Umbilical cord (tissue), 2 donors: Measurements from ENCODE around the gene PLOD3. TPM values are rescaled to one million over a fixed set of nuclear protein-coding genes. Genes with fewer than 3 reads are reported as not detected.
A peak's percentile ranks its signal among the peaks of the same experiment; 100 is the strongest.
"Not testable (repeated sequence)": the region's sequence is repeated elsewhere in the genome, so short reads cannot be mapped to it uniquely, and the experiment has no call there.

ENCODE experiments used
- DNase-seq: peaks from one replicate; pipeline ENCODE4 v3.0.0-alpha.2; 2015; ENCODE audit warnings: low spot score
- total RNA-seq: library from RNA; depleted of rRNA; stranded (reverse); fragments of >200 nt; gene quantifications from one replicate; pipeline ENCODE4 v1.2.3, GENCODE V29; 2014; ENCODE audit warnings: low replicate concordance; ENCODE audit not compliant: insufficient read depth

Gene PLOD3, protein sequence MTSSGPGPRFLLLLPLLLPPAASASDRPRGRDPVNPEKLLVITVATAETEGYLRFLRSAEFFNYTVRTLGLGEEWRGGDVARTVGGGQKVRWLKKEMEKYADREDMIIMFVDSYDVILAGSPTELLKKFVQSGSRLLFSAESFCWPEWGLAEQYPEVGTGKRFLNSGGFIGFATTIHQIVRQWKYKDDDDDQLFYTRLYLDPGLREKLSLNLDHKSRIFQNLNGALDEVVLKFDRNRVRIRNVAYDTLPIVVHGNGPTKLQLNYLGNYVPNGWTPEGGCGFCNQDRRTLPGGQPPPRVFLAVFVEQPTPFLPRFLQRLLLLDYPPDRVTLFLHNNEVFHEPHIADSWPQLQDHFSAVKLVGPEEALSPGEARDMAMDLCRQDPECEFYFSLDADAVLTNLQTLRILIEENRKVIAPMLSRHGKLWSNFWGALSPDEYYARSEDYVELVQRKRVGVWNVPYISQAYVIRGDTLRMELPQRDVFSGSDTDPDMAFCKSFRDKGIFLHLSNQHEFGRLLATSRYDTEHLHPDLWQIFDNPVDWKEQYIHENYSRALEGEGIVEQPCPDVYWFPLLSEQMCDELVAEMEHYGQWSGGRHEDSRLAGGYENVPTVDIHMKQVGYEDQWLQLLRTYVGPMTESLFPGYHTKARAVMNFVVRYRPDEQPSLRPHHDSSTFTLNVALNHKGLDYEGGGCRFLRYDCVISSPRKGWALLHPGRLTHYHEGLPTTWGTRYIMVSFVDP
- 32.7 TPM for total RNA-seq

DNA sequence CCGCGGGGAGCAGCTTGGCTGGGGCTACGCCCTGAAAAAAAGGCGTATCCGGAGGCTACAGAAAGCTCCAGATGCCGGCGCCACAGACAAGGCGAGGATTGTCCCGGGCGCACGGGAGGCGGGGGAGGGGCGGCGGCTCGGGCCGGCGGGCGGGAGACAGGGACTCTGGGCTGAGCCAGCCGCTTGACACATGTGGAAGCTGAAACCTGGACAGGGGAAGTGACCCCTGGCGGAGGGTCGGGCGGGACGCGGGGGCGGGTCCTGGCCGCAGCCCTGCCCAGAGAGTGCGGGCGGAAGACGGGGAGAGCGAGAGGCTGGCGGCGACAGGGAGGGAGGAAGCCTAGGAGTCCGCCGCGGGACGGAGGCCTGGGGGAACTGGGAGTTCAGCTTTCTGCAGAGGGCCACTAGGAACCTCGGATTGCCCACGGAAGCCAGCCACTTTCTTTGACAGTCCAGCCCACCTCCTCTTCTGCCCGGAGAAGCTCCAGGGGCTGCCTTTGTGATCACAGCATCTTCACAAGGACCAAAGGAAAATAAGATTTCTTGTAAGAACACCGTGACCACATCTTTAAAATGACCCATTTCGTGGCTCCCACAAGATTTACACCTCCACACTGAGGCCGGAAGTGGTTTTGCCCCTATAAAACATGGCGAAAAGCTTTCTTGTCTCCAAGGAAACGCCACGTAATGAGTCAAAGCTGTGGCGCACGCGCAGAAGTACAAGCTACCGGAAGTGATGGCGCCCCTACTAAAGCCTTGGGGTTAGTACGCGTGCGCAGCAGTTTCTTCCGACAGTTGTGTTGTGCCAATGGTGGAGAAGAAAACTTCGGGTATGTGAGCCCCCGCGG, at the start of gene PLOD3, which contains the start of gene ZNHIT1:
Gene PLOD3 (minus strand): TSS at position 194 of the 848 bp plus-strand sequence. CDS start 307 bp downstream, outside the sequence.
Gene ZNHIT1 (plus strand): TSS at position 778 of the 848 bp plus-strand sequence. CDS start 31 bp downstream, at position 809.
- DNase-seq = peak; percentile 99

DNA sequence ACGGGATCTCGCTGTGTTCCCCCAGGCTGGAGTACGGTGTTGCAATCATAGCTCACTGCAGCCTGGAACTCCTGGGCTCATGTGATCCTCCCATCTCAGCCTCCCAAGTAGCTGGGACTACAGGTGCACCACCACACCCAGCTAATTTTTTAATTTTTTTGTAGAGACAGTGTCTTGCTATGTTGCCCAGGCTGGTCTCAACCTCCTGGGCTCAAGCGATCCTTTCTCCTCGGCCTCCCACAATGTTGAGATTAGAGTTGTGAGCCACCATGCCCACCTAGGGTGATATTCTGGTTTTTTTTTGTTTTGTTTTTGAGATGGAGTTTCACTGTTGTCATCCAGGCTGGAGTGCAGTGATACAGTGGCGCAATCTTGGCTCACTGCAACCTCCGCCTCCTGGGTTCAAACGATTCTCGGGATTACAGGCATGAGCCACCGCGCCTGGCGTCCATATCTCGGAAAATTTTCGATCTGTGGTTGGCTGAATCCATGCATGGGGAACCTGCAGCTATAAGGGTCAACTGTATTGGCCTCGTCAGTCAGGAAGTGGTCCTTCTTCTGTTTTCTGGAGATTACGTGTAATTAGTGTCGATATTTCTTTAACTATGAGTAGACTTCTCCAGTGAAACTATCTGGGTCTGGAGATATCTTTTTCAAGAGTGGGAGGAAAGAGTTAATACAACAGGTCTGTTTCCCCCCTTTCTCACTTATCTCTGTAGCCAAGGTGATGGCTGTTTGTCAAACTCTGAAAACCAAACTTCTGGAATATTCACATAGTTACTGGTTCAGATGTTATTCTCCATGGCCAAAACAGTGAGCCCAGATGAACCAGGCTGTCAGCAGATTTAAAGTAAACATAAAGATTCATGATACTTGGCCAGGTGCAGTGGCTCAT, 48.5 kb upstream of the PLOD3 start:
- no peak for DNase-seq

DNA sequence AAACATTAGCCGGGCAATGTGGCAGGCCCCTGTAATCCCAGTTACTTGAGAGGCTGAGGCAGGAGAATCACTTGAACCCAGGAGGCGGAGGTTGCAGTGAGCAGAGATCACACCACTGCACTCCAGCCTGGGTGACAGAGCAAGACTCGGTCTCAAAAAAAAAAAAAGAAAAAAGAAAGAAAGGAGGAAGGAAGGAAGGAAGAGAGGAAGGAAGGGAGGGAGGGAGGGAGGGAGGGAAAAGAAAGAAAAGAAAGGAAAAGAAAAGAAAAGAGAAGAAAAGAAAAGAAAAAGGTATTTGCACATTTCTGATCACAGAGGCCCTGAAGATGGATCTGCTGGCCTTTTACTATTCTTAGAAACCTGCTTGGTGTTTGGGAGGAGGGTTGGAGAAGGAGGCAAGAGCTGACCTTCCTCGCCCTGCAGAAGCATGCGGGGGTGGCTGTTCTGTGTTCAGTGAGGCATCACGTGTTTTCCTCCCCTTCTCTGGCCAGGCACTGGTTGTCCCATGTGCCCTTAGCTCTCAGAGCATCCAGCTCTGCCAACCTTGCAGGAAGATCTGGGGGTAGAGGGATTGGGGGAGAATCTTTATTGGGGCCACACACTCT, 46.8 kb upstream of the PLOD3 start:
- DNase-seq = not testable (repeated sequence)

DNA sequence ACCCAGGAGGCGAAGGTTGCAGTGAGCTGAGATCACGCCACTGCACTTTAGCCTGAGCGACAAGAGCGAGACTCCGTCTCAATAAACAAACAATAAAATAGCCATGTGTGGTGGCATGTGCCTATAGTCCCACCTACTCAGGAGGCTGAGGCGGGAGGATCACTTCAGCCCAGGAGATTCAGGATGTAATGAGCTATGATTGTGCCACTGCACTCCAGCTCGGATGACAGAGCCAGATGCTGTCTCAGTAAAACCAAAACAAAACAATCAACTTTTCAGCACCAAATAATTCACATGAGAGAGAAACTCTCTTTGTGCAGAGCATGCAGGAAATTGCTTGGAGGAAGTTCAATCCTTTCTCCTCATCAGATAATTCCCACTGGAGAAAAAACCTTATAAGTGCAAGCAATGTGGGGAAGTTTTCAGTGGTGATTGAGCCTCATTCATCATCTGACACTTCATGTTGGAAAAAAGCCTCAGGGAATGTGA, 40.9 kb upstream of the PLOD3 start:
- no peak for DNase-seq

DNA sequence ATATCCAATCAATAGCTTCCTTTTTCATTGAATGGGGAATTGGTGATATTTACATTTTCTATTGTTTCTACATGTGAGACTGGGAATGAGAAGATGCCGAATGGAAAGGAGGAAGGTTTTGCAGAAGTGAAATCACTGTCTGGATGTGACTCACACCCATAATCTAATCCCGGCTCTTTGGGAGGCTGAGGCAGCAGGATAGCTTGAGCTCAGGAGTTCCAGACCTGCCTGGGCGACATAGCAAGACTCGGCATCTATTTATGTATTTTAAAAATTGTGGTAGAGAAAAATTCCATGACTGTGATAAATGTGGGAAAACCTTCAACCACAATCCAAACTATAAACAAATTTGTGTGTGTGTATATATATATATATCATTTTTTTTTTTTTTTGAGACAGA, 38.4 kb upstream of the PLOD3 start:
- no peak for DNase-seq

DNA sequence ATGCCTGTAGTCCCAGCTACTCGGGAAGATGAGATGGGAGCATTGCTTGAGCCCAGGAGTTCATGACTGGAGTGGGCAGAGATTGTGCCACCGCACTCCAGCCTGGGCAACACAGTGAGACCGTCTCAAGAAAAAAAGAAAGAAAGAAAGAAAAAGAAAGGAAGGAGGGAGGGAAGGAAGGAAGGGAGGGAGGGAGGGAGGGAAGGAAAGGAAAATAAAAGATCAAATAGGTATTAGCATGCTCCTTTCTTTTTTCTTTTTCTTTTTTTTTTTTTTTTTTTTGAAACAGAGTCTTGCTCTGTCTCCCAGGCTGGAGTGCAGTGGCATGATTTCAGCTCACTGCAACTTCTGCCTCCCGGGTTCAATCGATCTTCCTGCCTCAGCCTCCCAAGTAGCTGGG, 35.8 kb upstream of the PLOD3 start:
- DNase-seq = not testable (repeated sequence)

DNA sequence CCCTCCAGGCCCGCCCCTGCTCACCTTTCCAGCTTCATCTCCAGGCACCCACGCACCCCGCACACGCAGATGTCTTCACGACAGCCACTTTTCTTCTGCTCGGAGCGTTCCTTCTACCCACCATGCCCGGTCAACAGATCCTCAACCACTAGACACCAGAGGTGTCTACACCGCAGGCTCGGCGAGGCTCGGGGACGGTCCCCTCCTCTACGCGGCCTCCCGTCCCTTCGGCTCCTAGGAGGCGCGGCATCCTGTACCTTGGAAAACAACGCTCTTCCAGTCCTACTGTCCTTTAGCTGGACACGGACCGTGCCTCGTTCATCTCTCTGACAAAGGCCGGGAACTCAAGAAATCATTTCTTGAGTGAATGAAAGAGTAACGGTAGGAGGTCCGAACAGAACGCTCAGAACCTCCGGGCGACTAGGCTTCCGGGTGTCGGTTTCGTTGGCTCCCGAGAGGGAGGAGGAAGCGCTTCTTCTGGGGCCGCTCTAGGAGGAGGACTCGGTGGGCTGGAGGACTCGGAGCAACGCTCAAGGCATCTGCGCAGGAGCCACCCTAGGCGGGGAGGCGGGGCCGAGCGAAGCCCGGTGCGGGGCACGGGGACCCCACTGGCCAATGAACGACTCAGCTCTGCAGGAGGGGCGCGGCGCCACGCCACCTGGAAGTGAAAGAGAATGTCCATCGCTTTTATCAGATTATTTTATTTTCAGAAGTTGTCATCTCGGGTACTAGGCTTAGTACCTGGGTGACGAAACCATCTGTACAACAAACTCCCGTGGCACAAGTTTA, 34.7 kb upstream of the PLOD3 start:
- peak; percentile 99 for DNase-seq

DNA sequence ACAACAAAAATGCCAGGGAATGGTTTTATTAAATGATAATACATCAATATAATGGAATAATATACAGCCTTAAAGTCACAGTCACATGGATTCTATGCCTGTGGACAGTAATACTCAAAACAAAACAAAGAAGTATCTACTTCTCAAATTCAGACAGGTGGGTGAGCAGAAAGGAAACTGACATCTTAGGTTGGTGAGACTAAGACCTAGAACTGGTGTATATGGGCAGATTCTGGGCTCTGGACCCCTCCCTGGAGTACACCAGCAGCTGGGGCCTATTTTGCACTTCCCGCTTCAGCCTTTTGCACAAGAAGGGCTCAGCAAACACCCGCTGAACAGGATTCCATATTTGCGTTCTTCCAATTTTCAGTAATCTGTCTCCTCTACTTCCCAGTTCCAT, 32.9 kb upstream of the PLOD3 start:
- no peak for DNase-seq

DNA sequence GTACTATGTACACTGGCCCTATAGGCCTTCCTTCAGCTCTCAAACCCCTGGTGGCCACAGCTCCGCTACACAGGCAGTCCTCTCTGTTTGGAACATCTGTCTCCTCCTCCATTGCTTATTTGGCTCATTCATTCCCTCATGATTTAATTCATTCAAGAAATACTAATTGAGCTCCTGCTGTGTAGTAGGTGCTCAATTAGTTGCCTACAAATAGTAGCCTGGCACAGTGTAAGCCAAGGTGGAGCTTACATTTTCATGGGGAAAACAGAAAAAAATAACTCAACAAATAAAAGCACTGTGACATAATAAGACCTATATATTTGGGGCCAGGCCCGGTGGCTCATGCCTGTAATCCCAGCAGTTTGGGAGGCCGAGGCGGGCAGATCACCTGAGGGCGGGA, 30.9 kb upstream of the PLOD3 start:
- no peak for DNase-seq

DNA sequence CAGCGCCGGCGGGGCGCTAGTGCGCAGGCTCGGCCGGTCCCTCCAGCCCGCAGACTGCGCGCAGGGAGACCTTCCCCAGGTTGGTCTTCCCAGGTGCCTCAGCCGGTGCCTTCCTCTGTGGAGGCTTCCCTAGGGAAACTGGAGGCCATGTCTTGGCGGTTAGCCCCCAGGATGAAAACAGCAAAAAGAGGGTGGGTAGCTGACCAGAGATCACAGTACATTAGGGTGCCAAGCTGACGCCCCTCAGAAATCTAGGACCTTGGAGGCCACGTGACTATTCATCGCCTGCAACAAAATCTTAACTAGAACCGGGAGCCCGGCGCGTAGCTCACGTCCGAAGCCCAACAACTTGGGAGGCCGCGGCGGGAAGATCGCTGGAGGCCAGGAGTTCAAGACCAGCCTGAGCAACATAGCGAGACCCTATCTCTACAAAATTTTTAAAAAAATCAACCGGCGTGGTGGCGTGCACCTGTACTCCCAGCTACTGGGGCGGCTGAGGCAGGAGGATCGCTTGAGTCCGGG, 27.8 kb upstream of the PLOD3 start:
- DNase-seq = no peak

DNA sequence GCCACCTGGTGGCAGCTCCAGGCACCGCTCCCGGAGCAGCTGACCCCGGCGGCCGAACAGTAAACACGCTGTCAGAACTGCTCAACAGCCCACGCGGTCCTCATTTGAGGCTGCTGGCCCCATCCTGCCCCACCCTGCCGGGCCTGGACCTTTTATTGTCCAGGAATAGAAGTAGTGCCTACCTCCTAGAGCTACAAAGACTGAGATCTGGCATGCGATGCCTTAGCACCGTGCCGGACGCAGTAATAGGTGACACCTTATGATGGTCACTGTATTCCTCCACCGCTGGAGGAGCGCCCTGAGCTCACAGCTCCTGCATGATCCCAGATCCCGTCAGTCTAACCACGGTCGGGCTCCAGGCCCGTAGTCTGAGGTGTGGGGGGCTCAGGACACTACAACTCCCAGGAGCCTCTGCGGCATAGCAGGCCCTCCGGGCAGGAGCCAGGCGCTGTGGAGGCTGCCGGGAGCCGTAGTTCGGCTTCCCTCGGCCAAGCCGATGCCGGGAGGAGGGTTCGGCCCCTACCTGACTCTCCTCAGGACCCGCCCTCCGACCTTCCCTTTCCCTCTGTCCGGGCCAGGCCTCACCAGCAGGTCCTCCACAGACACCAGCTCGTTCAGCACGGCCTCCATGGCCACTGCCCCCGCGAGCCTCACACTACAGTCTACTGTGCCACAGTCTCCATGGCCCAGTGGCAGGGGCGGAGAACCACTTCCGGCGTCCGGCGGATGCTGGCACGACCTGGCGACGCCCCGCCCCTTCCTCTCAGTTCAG, 27.2 kb upstream of the PLOD3 start, which contains the start of gene FIS1:
Gene FIS1 (minus strand): TSS at position 707 of the 772 bp plus-strand sequence. CDS start 77 bp downstream, at position 630.
- DNase-seq = peak; percentile 96

DNA sequence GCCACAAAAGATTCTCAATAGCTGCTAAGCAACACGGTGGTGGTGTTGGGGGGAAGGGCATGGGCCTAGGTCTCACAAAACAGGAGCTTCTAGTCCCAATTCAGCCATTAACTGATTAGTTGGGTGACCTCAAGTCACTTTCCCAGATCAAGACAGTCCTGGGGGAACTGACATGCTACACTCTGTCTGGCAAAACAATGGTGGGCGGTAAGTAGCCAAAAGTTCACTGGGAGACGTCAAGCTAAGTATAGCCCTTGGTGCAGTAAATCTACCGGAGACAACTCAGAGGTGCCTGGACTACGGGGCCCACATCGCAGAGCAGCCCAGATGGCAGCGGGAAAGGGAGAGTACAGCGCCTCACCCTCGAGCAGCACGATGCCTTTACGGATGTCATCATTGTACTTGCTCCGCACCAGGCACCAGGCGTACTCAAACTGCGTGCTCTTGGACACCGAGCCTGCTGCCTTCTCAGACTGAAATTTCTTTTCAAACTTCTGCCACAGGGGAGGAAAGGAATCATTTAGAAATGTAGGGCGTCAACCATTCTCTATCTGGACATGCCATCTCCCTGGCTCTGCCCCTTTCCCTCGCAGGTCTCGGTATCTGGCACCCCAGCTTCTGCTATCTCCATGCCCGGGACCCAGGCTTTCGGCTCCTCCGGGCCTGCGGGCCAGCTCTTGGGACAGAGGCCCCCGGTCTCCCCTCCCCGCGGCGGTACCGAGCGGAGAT, 26.4 kb upstream of the PLOD3 start:
- DNase-seq = no peak

DNA sequence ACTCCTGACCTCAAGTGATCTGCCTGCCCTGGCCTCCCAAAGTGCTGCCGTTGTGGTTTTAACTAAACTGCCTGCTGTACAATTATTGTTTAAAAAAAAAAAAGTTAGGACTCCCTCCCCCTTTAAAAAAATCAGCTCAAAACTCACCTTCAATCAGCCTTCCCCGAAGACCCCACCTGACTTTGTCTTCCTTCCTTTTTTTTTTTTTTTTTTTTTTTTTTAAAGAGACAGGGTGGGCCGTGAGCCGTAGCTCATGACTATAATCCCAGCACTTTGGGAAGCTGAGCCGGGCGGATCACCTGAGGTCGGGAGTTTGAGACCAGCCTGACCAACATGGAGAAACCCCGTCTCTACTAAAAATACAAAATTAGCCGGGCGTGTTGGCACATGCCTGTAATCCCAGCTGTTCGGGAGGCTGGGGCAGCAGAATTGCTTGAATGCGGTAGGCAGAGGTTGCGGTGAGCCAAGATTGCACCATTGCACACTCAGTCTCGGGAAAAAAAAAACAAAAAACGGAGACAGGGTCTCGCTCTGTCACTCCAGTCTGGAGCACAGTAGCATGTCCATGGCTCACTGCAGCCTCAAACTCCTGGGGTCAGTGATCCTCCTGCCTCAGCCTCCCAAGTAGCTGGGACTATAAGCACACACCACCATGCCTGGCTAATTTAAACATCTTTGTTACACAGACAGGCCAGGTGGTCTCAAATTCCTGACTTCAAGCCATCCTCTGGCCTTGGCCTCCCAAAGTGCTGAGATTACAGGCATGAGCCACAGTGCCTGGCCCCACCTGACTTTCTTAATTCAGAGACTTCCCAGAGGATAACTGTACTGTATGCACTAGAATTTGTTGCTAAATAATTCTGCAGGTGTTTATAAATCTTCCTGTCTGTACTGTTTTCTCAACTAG, 24.3 kb upstream of the PLOD3 start:
- no peak for DNase-seq

DNA sequence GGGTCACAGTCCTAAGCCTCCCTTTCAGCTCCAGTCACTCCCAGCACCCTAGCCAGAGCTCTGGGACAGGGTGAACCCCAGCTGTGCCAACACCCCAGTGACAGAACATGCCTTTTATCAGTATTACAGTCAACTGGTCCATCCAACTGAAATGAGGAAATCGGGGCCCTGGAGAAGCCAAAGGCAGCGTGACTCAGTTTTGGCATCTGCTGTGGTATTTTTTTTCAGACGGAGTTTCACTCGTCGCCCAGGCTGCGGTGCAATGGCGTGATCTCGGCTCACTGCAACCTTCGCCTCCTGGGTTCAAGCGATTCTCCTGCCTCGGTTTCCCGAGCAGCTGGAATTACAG, 23.6 kb upstream of the PLOD3 start:
- DNase-seq = no peak

DNA sequence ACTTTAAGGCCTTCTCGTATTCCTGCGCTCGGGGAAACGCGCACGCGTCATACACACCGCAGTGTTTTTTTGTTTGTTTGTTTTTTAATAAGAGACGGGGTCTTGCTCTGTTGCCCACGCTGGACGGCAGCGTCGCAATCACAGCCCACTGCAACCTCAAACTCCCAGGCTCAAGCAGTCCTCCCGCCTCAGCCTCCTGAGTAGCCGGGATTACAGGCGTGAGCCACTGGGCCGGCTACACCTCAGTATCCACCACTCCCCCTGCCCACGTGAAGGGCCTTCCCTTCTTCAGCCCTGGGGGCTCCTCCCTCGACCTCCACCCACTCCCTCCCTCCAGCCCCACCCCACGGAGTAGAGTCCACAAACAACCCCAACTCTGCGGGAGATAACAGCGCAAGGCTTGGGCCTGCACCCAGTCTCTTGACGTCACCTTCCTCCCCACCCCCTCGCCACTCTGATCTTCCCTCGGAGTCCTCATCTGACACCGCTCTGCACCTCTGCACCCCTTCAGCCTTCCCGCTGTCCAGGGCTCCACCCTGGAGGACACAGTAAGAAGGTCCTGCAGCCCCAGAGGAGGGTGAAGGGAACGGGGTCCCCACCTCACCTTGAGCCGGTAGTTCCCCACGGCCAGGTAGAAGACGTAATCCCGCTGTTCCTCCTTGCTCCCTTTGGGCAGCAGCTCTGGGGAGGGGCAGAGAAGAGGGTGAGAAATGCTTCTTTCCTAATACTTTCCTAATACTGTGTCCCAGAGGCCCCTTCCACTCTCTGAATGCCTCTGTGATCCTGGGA, 23.0 kb upstream of the PLOD3 start:
- DNase-seq = no peak

DNA sequence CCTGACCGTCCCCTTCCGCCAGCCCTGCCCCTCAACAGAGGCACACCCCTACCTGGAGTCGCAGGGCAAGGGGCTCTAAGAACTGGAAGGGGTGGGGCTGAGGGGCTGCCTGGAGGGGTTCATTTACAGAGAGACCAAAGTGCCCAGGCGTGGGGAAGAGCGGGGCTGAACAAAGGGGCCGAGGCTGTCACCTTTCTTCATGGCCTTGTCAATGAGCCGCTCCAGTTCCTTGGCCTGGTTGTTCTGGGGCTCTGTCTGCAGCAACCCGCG, 22.5 kb upstream of the PLOD3 start:
- no peak for DNase-seq
